ENCODE measurements around the gene SLC45A3.
"Not testable (repeated sequence)": the region's sequence is repeated elsewhere in the genome, so short reads cannot be mapped to it uniquely, and the experiment has no call there.

Gene SLC45A3, protein sequence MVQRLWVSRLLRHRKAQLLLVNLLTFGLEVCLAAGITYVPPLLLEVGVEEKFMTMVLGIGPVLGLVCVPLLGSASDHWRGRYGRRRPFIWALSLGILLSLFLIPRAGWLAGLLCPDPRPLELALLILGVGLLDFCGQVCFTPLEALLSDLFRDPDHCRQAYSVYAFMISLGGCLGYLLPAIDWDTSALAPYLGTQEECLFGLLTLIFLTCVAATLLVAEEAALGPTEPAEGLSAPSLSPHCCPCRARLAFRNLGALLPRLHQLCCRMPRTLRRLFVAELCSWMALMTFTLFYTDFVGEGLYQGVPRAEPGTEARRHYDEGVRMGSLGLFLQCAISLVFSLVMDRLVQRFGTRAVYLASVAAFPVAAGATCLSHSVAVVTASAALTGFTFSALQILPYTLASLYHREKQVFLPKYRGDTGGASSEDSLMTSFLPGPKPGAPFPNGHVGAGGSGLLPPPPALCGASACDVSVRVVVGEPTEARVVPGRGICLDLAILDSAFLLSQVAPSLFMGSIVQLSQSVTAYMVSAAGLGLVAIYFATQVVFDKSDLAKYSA

DNA sequence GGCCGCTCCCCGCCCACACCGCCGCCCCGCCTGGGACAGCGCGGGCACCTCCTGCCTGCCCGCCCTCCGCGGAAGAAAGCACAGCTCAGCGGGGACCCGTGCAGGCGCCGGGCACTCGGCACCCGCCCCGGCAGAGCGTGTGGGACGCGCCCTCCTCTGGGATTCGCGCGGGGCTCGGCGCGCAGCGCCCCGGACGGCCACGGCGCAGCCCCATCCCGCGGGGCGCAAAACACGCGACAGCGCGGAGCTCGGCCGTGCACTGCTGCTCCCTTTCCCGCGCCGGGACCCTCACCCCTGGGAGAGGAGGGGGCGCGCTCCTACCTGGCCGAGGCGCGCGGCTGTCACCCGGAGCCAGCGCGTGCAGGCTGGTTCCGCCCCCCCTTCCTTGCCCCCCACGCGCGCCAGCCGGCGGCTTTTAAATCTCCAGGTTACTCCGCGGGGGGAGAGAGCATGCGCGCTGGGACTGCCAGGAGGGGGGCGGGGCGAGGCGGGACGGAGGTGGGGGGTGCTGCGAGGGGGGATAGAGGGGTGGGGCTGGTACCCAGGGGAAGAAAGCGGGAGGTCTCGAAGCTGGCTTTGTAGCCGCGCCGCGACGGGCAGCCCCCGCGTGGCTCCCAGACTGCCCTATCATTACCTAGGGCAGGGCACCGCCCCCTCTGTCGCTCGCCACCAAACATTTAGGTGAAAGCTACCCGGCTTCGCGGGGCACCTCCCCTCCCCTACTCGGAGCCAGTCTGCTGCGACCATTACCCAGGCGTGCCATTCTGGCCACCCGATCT, at the start of gene SLC45A3:
TSS of gene SLC45A3 (minus strand) at position 437 of the 779 bp plus-strand sequence. CDS start 15,853 bp downstream, outside the sequence.
- peak; percentile 58 for DNase-seq (ENCODE audit: low spot score)

DNA sequence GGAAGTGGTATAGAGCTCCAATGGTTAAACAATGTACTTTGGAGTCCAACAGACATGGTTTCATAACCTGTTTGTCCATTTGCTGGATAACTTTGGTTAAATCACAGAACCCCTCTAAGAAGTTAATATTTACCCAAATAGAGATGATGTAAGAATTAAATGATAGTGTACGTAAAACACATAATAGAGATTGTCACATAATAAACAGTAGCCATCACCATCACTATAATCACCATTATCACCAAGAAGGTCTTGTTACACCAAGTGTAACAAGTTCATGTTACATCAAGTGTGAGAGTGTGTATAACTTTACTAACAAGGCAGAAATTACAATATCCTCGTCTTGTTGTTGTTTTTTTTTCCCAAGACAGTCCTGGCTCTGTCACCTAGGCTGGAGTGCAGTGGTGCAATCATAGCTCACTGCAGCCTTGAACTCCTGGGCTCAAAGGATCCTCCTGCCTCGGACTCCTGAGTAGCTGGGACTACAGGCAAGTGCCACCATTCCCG, 46.4 kb upstream of the SLC45A3 start:
- DNase-seq (ENCODE audit: low spot score), result no peak

DNA sequence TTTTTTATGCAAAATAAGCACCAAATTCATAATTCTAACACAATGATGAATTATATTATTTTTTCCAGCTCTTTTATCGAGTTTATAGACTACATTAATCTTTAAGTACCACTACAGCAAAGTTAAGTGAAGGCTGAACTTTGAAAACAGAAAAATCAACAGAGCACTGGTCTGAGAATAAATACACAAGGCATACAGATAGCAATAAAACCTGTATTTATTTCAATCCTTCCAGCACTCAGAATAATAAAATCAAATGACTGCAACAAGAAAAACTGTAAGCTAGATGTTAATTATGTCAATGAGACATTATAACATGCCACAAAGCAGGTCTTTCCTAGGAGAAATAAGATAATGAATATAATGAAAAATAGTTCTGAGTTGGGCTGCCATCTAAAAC, 45.2 kb upstream of the SLC45A3 start:
- no peak for DNase-seq (ENCODE audit: low spot score)

DNA sequence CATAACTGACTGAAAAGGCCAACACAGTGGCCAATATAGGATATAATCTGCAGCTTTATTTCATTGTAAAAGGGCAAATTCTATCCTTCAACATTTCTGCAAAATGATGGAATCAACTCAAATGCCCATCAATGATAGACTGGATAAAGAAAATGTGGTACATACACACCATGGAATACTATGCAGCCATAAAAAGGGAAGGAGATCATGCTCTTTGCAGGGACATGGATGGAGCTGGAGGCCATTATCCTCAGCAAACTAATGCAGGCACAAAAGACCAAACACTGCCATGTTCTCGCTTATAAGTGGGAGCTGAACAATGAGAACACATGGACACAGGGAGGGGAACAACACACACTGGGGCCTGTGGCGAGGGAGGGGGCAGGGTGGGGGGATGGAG, 40.4 kb upstream of the SLC45A3 start:
- DNase-seq (ENCODE audit: low spot score), result not testable (repeated sequence)

DNA sequence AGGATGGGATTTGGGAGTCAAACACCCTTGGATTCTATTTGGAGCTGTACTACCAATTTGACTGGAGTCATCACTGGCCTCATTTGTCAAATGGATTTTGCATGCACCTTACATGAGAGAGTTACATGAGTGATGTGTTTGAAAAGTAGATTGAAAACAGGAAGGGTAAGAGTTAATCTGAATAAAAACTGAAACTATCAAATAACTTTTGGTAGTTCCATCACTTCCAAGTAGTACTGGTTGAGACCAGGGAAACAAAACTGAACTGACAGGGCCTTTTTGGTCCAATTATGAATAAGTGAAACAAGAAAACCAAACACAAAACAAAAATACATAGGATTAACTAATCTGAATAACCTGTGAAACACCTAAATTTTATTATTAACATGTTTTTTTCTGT, 39.5 kb upstream of the SLC45A3 start:
- DNase-seq (ENCODE audit: low spot score), result no peak

DNA sequence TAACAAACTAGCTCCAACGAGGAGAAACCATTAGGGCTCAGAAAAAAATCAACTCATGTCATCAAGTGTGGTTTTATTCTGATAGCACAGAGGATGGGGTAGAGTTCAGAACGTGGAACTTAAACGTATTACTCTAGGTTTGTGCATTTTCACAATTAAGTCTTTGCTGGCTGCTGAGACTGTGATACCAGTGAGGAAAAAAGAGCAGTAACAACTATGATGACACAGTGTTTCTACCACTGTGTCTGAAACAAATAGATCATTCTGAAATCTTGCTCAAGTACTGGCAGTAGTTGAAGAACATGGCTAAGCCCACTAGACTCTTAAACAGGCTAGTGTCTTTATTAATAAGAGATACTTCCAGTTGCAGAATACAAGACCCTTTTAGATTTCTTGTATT, 38.7 kb upstream of the SLC45A3 start:
- no peak for DNase-seq (ENCODE audit: low spot score)

DNA sequence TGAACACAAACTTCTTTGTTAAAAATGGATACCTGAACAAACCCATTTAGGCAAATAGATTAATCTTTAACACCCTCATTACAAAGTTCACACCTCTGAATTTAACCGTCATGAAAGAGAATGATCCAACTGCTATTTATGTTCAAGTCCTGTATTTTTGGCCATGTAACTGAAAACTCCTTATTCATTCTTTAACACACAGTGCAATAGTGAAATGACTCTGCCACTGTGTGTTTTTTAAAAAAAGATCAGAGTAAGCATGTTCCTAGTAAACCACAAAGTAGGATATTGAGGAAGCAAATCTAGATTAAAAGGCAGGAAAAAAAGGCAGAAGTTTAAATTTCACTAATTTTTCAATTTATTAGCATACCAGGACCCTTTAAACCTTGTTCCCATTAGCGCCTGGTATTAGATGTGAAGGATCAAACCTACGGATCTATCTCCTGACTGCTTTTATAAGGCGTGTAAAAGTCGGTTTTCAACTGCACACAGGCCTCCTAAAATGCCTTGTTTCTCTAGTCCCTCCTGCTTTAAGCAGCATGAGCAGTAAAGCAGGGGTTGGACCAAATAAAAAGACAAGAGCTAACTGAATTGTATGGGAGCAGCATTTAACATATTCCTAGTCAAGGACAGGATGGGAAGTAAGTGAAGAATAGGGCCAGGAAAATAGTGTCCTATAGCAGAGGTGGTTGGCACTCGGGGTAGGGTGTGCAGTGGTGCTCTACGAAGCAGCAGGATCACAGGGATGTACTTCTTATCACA, 36.2 kb upstream of the SLC45A3 start:
- no peak for DNase-seq (ENCODE audit: low spot score)

DNA sequence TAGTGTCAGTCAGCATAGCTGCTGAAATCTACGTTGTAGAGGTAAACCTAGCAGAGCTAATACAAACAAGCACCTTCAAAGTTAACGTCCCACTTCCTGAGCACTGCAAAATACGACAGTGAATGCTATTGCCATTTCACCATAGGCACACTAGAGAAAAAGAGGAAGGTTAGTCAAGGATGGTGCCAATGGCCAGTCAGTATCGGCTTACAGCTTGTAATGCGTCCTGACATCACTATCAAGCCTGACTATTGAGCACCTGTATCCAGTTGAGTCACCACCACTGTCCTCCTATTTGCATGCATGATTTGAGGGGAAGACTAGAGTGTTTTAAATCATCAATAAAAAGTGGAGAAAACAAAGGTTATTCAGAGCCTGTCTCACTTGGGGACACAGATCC, 35.3 kb upstream of the SLC45A3 start:
- no peak for DNase-seq (ENCODE audit: low spot score)

DNA sequence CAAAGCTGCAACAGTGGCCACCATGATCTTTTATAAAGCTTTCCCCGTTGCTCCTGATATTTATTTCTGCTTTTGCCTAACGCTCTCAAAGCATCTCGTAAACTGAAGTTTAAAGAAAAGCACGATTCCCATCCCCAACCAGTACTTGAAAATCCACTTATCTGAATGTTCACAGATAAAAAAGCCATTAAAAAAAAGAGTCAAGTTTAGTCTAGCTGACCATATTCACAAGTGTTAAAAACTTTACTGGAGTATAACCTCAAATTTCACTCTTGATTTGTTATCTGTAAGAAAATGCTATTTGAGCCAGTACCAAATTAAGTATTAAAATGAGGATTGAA, 34.6 kb upstream of the SLC45A3 start:
- DNase-seq (ENCODE audit: low spot score), result no peak

DNA sequence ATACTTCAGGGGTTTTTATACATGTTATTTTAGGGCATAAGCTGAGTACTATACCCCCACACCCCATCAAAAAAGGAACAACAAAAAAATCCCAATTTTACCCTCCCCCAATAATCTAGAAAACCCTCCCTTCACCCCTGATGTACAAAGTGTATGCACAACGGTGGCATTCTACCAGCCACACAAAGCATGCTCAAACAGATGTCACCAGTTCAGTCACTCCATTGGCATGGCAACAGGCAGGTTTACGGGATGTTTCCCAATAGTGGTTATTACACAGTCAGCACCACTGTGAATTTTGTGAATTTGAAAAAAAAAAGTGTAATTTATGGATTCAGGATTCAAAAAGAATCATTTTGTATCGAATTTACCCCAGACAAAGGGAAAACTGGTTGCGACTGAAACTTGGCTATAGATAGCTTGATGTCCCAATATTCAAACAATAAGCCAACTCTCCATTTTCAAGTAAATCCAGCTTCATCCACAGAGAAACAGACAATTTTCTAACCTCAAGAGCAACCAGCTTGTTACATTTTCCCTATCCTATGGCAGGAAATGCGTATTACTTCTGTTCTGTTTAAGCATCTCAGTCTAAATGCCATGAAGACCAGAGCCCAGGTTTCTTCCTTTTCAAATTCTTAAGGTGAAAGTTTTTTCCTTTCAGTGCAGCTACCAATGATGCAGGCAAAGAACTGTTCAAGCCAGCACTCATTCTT, 34.0 kb upstream of the SLC45A3 start:
- peak; percentile 62 for DNase-seq (ENCODE audit: low spot score)

DNA sequence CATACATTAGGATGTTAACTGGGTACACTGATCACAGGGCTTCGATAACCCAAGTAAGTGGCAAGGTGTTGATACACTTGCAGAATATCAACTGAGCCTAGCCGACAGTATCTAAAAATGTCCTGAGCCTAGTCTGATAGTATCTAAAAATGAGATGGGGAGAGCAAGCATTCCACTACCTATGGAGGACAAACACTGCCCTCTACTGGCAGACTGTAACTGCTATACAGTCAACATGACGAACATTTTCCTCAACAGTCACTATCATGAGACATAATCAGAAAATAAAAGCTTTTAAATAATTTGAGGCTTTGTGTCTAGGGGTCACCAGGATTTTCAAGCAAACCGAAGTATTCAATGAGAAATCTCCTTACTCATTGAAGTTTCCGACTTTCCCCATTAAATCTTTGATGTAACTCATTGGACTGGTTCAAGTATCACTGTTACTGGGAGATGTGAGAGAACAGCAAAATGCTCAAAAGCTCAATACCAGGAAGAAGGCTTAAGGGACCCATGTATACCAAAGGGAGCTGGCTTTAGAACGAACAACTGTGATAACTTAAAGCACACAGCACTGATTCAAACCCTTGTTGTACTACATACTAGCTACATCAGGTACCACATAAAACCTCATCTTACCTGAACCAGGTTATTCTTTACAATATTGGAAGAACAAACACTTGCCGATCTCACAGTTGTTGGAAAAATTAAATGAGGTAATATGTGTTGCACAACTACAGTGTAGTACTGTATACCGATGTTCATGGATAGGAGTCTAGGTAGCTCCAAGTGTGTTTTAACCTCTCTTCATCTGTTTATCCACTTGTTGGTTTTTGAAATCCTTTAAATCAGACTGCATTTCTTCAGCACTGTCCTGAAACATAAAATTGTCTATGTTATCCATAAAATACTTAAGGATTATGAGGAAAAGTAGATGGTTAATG, 31.1 kb upstream of the SLC45A3 start:
- DNase-seq (ENCODE audit: low spot score), result peak; percentile 79

DNA sequence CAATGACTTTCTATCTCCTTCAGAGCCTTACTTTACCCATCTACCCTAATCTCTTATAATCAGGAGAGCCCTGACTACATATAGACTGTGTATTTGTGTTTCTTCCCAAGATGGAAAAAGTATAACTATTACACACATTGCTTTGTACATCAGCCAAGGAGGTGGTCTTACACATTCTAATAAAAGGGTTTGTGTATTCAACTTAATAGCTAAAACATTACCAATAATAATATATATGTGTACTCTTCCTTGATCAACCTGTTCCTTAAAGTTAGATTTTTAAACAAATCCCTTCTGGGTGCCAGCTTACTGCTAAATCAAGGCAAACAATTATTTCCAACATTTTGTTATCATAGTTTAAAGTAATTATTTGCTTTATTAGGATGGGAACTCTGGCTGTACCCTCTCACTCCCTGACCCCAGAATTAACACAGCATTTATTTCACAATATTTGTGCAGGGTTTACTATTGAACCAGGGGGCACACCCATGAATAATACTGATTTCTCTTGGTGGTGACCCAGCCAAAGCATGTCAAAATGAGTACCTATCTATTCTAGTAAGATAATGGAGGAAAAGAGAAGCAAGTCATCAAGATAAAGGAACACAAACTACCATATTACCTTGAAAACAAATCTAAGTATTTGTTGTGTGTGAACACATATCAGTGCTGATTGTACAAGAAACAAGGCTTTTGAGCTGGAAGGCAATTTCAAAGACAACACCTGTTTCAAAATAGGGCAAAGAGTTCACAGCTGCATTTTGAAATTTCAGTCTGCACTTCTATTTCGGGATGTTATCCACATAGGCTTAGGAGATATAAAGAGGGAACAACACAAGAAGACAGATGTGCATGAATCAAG, 30.1 kb upstream of the SLC45A3 start:
- no peak for DNase-seq (ENCODE audit: low spot score)

DNA sequence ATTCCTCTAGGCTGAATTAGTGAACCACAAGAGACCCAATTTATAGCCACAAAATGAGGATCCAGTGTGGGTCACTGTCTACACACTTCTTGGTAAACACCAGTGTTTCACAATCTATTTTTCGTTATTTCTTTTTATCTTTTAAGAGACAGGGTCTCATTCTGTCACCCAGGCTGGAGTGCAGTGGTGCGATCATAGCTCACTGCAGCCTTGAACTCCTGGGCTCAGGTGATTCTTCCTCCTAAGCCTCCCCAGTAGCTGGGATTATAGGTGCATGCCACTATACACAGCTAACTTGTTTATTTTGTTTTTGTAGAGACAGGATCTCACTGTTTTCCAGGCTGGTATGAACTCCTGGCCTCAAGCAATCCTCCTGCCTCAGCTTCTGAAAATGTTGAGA, 29.3 kb upstream of the SLC45A3 start:
- no peak for DNase-seq (ENCODE audit: low spot score)

DNA sequence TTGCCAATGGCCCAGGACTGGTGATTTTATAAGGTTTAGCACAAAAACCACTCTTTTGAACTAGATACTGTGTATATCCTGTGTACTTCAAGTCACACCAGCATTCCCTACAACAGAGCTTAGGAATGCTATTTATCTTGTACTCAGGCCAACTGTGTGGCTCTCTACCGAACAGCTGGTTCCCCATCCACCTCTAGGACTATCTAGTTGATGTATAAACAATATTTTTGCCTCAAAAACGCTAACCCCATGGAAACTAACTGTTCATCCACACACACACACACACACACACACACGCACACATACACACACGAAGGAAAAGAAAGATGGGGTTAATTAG, 28.7 kb upstream of the SLC45A3 start:
- DNase-seq (ENCODE audit: low spot score), result peak; percentile 54

DNA sequence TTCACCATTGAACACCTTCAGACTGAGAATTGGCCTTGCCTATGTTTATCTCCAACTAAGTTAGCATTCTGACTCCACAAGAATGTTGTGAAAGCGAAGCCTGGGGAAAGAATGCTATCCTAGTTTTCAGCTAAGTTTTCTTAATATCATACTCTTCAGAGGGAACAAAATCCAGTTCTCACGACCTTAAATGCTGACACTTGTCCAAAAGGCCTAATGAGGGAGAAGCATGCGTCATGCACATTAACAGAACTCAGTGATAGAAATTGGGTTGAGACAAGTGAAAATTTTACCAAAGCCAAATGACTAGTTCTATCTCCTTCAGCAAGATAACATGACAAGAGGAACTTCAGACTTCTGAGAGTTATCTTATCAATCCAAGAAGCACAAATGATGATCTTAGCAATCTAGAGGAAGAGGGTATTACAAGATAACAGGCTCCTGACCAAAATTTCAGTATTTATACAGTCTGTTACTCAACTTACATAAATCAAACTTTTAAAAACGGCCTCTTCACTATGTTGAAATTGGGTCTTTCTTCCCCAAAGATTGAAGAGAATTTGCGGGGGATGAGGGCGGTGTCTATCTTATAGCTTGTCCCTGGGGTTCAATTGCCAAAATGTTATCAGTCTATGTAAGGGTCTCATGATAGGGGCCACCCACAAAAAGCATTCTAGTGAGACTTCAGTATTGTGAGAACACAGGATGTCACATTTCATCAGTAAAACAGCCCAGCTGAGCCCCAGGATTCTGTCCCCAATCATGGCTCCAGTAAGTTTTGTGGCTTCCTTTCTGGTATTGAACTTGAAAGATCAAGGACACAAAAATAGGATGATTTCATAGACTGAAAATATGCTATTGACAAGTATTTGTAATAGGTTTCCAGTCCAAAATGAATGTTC, 26.5 kb upstream of the SLC45A3 start:
- no peak for DNase-seq (ENCODE audit: low spot score)

DNA sequence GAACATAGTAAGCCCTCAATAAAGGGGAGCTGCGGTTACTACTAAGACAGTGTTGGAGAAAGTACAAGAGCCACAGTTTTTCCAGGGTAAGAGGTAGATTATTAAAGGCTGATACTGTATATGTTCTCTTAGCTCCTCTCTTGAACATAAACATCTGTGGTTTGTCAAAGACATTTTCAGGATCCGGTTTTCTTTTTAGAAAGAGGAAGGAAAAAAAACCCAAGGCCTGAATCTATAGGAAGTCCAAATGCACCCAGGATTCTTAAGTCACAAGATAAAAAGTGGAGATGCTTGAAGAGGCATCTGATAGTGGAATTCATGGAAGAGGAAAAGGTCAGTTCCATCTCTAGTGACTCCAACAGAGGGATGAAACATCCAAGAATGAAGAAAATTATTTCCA, 24.6 kb upstream of the SLC45A3 start:
- no peak for DNase-seq (ENCODE audit: low spot score)

DNA sequence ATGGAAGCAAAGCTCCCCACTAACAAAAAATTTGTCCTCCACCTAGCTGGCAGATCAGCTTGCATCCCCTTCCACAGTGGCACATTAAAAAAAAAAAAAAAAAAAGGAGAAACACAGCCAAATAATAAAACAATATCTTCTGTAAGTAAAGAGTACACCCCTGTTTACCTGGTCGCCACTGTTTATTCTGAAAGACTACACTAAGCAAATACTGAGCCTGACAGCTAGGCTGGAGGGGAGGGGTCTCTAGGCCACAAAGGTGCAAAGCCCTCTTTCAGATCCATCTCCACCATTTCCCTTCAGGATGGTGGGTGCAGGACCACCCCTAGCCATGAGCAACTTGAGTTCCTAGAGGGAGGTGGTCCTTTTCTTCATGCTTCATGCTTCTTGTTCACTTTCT, 22.8 kb upstream of the SLC45A3 start:
- no peak for DNase-seq (ENCODE audit: low spot score)

DNA sequence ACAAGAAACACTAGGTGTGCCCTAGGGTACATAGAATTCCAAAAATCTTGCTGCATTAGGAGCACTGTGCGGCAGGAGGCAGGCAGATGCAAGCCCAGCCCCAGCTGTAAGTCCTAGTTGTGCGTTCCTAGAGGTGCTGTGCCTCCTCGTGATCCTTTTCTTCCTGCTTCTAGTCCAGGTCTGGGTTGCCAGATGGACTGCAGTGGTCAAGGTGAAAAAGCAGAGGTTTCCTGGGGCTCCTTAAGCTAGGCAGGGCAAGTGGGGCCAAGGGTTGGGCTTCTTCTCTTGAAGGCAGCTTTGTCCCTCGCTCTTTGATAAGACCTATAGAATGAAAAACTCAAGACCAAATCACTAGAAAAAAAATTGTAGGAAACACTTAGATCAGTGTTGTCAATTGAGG, 21.6 kb upstream of the SLC45A3 start:
- no peak for DNase-seq (ENCODE audit: low spot score)

DNA sequence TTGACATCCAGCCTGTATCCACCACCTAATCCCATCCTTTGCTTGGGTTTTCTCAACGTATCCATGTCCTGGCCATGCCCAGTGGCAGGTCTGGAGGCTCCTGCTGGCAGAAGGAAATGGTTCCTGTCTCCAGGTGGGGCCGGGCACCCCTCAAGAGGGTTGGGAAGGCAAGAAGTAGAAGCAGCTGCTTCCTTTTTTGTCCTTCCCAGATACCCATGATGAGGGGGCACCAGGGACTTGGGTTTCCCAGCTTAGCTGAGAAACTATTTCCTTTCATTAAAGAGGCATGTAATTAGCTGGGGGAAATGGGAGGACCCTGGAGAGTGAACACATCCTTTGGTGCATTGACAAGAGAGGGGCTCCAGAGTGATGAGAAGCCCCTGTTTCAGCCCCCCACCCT, 21.1 kb upstream of the SLC45A3 start:
- no peak for DNase-seq (ENCODE audit: low spot score)
